ENCODE results near the gene TXNDC8. TPM values are rescaled to one million over a fixed set of nuclear protein-coding genes. Genes with fewer than 3 reads are reported as not detected.

TXNDC8 gene
- total and polyA plus RNA-seq, 2 of the 13 experiments (the other 11 are each of a cell fraction or from before 2014, with no cell fraction given): not detected

DNA sequence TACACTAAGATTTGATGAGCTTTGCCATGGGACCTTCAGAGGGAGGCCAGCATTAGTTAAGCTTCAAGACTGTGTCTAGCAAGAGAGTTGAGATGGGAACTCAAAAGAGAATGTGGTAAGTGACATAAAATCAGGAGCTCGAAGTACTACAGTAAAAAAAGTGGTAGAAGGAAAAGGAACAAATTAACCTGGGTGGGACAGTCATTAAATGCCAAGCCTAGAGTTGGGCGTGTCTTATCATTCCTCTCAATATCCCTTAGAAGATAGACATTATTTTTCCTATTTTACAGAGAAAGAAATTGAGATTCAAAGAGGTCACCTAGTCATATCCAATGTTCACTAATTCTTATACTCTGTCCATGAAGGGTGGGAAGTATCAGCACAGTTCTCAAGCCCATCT, 78.1 kb downstream of the TXNDC8 start (continued):
- TF ChIP-seq, protein P1, sequence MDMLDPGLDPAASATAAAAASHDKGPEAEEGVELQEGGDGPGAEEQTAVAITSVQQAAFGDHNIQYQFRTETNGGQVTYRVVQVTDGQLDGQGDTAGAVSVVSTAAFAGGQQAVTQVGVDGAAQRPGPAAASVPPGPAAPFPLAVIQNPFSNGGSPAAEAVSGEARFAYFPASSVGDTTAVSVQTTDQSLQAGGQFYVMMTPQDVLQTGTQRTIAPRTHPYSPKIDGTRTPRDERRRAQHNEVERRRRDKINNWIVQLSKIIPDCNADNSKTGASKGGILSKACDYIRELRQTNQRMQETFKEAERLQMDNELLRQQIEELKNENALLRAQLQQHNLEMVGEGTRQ (IDR thresholded peaks at IDR 0.05; ENCODE audit: low read depth, low read length): no peak
- TF ChIP-seq, protein P1 (CRISPR knock-in tag; IDR thresholded peaks at IDR 0.05; ENCODE audit: borderline replicate concordance): no peak
- TF ChIP-seq TOPORS (CRISPR knock-in tag; IDR thresholded peaks at IDR 0.05) (no peak), ZNF891 (CRISPR knock-in tag; IDR thresholded peaks at IDR 0.05) (no peak), ZNF788 (CRISPR knock-in tag; IDR thresholded peaks at IDR 0.05; ENCODE audit: borderline replicate concordance) (no peak)
- TF ChIP-seq, protein P2, sequence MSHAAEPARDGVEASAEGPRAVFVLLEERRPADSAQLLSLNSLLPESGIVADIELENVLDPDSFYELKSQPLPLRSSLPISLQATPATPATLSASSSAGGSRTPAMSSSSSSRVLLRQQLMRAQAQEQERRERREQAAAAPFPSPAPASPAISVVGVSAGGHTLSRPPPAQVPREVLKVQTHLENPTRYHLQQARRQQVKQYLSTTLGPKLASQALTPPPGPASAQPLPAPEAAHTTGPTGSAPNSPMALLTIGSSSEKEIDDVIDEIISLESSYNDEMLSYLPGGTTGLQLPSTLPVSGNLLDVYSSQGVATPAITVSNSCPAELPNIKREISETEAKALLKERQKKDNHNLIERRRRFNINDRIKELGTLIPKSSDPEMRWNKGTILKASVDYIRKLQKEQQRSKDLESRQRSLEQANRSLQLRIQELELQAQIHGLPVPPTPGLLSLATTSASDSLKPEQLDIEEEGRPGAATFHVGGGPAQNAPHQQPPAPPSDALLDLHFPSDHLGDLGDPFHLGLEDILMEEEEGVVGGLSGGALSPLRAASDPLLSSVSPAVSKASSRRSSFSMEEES (CRISPR knock-in tag; IDR thresholded peaks at IDR 0.05): no peak

DNA sequence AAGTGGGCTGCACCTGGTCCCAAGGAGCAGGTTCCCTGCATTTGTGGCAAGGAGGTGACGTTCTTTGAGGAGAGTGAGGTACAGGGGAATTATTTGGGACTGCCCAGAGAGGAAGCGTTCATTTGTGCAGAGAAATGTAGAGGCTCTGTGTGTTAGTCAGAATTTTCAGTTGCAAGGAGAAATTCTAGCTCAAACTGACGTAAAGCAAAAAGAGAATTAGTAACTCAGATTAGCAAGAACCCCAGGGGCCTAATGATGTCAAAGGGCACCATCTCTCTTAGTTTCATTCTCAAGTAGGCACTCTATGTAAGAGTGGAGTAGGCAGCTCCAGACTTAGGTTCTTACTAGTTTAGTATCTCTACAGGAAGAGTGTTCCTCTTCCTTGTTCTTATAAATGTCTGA, 79.0 kb downstream of the TXNDC8 start:
- Histone ChIP-seq H3K9ac (ENCODE audit: insufficient read depth, low read depth, low read length) (no peak overlapping the region), H2AFZ (ENCODE audit: low read length) (no peak overlapping the region), H3K4me1 (ENCODE audit: insufficient read depth, low read length) (peaks cover 25% of the 10 kb centered on the region), H4K20me1 (ENCODE audit: insufficient read depth, low read length) (peaks cover 17% of the 10 kb centered on the region), H3K36me3 (replicated peaks in 1 of 2; ENCODE audit: control insufficient read depth in 1 of 2, insufficient read depth in 2 of 2, low read length in 2 of 2) (no peaks in the 10 kb centered on the region), H3K4me2 (ENCODE audit: low read depth, low read length) (no peak overlapping the region), H3K4me3 (replicated peaks in 1 of 3; ENCODE audit: insufficient read depth in 1 of 3, low read depth in 2 of 3, low read length in 3 of 3) (no peak overlapping the region), H3K9me3 (ENCODE audit: low read length) (no peaks in the 10 kb centered on the region), H3K79me2 (ENCODE audit: insufficient read depth, low read length) (peaks cover 35% of the 10 kb centered on the region), H3K27me3 (ENCODE audit: control insufficient read depth in 1 of 2, insufficient read depth in 2 of 2, low read length in 2 of 2) (no peaks in the 10 kb centered on the region; a peak in 1 of 5 replicates), H3K27ac (ENCODE audit: extremely low read length, insufficient read depth, low read length) (no peak overlapping the region)
- in situ Hi-C loops (cut with HindIII; ENCODE audit: extremely low pct_ligation_motif_present, low pct_unique_long_range_greater_than_20kb): loop anchor here (5.0 kb wide), 1 partner anchor 76 kb away; no protein-coding TSS in a partner anchor
- ATAC-seq: no peak
- ChIA-PET POLR2A (no interaction called here), CTCF (ENCODE audit: low intra/inter-chr PET ratio, low total read pairs) (no interaction called here)
- WGBS (ENCODE audit: low lambda C conversion rate): 97% methylated on average over 3 of the region's 3 CpGs
- BruUV-seq (replicated peaks): no TSS peak
- no peak for TF ChIP-seq ZNF30 (CRISPR knock-in tag; IDR thresholded peaks at IDR 0.05)
- TF ChIP-seq SYNCRIP (IDR thresholded peaks at IDR 0.05; ENCODE audit: insufficient read depth, low read depth, low read length): no peak
- TF ChIP-seq CHD4 (IDR thresholded peaks at IDR 0.05; ENCODE audit: borderline replicate concordance, low read length): no peak
- TF ChIP-seq, protein P3, sequence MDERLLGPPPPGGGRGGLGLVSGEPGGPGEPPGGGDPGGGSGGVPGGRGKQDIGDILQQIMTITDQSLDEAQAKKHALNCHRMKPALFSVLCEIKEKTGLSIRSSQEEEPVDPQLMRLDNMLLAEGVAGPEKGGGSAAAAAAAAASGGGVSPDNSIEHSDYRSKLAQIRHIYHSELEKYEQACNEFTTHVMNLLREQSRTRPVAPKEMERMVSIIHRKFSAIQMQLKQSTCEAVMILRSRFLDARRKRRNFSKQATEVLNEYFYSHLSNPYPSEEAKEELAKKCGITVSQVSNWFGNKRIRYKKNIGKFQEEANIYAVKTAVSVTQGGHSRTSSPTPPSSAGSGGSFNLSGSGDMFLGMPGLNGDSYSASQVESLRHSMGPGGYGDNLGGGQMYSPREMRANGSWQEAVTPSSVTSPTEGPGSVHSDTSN (CRISPR knock-in tag; IDR thresholded peaks at IDR 0.05): no peak
- TF ChIP-seq MYC (CRISPR knock-in tag; IDR thresholded peaks at IDR 0.05; ENCODE audit: borderline replicate concordance): no peak
- TF ChIP-seq, protein P4, sequence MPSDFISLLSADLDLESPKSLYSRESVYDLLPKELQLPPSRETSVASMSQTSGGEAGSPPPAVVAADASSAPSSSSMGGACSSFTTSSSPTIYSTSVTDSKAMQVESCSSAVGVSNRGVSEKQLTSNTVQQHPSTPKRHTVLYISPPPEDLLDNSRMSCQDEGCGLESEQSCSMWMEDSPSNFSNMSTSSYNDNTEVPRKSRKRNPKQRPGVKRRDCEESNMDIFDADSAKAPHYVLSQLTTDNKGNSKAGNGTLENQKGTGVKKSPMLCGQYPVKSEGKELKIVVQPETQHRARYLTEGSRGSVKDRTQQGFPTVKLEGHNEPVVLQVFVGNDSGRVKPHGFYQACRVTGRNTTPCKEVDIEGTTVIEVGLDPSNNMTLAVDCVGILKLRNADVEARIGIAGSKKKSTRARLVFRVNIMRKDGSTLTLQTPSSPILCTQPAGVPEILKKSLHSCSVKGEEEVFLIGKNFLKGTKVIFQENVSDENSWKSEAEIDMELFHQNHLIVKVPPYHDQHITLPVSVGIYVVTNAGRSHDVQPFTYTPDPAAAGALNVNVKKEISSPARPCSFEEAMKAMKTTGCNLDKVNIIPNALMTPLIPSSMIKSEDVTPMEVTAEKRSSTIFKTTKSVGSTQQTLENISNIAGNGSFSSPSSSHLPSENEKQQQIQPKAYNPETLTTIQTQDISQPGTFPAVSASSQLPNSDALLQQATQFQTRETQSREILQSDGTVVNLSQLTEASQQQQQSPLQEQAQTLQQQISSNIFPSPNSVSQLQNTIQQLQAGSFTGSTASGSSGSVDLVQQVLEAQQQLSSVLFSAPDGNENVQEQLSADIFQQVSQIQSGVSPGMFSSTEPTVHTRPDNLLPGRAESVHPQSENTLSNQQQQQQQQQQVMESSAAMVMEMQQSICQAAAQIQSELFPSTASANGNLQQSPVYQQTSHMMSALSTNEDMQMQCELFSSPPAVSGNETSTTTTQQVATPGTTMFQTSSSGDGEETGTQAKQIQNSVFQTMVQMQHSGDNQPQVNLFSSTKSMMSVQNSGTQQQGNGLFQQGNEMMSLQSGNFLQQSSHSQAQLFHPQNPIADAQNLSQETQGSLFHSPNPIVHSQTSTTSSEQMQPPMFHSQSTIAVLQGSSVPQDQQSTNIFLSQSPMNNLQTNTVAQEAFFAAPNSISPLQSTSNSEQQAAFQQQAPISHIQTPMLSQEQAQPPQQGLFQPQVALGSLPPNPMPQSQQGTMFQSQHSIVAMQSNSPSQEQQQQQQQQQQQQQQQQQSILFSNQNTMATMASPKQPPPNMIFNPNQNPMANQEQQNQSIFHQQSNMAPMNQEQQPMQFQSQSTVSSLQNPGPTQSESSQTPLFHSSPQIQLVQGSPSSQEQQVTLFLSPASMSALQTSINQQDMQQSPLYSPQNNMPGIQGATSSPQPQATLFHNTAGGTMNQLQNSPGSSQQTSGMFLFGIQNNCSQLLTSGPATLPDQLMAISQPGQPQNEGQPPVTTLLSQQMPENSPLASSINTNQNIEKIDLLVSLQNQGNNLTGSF (CRISPR knock-in tag; IDR thresholded peaks at IDR 0.05): no peak
- no peak for TF ChIP-seq SP140L (CRISPR knock-in tag; IDR thresholded peaks at IDR 0.05; ENCODE audit: borderline replicate concordance)
- no peak for TF ChIP-seq AHR (CRISPR knock-in tag; IDR thresholded peaks at IDR 0.05)
- DNase-seq (ENCODE audit: low spot score): no peak
- FAIRE-seq: no peak
- intact Hi-C loops (cut with micrococcal nuclease; ENCODE audit: unreplicated experiment): no loop called here

Measured in HepG2 (cell line).